Stimulated activated CD8-positive, alpha-beta memory T cell treated with anti-CD3 and anti-CD28 coated beads, Interleukin-7, amount 100 ng/mL, for 1 hour (primary cell): ENCODE measurements around the gene KRTAP2-2.
"Not testable (repeated sequence)": the region's sequence is repeated elsewhere in the genome, so short reads cannot be mapped to it uniquely, and the experiment has no call there.

Experiments used
- DNase-seq, 2 donors: peaks; one replicate each; pipeline ENCODE4 v3.0.0-alpha.2; 2020; ENCODE audit warnings: low read depth in 2 of 2

The KRTAP2-2 gene

GRCh38 chr17:41065016-41065689 lies 10.1 kb upstream of the KRTAP2-2 start:
- not testable (repeated sequence) for DNase-seq

DNA sequence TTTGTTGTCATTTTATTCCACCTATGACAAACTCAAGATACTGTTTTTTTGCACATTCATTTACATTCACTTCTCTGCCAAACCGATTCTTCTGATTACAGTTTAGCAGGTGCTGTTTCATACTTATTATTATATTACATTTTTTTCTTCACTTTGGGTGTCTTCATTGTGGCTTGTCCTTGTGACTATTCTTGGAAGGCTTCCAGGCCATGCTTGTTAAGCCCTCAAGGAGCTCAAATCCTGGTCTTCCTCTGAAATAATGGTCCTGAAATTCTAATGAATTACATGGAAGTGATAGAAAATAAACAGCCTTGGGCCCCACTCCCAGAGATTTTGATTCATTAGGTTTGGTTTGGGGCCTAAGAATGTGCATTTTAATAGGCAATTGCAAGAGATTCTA lies 9.3 kb upstream of the KRTAP2-2 start:
- DNase-seq, result no peak

GRCh38 chr17:41063449-41063848 lies 8.4 kb upstream of the KRTAP2-2 start:
- DNase-seq, result no peak

DNA sequence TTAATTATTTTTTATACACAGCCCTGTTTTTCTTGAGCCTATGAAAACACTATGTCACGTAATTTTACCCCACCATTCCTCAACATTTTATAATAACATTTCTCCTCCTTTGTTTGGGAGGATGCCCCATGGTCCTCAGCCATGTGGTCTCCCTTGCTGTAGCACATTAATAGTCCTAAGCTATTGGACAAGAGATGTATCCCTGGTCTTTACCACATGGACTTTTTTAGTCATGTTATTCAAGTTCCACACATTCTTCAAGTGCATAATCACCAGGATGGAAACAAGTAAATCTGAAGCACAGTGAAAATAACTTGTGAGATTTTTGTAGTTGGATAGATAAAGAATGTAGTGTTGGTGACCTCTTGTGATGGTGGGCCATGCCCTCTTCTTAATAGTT lies 6.9 kb upstream of the KRTAP2-2 start:
- DNase-seq, result no peak

- DNase-seq, result no peak
Measured at GRCh38 chr17:41060052-41060604, 5.1 kb upstream of the KRTAP2-2 start, which contains the start of gene KRTAP2-3. Gene KRTAP2-3, minus strand, starts transcription at chr17:41060114. Its CDS starts 64 bp downstream, at chr17:41060050.

GRCh38 chr17:41059276-41060051 lies 4.4 kb upstream of the KRTAP2-2 start:
- not testable (repeated sequence) for DNase-seq

DNA sequence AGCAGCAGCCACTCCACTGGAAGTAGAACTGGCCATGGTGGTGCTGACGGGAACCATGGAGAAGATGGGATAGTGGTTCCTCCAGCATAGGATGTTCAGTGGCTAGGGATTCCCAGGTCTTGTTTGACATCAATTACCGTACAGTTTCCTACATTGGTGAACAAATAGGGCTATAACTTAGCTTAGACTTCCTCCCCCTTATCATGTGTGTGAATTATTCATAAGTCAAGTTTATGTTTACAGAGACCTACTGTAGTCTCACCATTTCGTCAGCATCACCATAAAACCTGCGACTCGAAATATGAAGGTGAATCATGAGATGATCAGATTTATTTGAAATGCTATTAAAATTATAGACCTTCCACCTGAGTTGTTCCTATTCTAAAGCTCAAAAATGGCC lies 3.7 kb upstream of the KRTAP2-2 start:
- DNase-seq, result no peak

- no peak for DNase-seq
Measured at GRCh38 chr17:41057547-41057946, 2.5 kb upstream of the KRTAP2-2 start.

DNA sequence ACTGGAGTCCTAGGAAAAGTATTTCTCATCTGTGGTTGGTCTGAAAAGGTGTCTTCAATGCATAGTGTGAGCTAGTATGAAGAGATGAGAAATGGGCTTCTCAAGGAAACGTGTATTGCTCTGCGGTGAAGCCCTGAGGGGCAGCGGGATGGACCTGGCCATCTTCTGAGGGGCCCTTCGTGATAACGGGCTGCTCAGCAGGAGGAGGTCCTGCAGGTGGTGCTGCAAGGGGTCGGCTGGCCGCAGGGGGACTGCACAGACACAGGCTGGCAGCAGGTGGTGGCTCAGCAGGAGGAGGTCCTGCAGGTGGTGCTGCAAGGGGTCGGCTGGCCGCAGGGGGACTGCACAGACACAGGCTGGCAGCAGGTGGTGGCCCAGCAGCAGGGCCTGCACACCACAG lies 474 bp downstream of the KRTAP2-2 start:
- DNase-seq, result not testable (repeated sequence)

GRCh38 chr17:41054025-41054424 lies 1.0 kb downstream of the KRTAP2-2 start:
- DNase-seq, result no peak

- DNase-seq, result no peak
Measured at GRCh38 chr17:41052566-41052965, 2.5 kb downstream of the KRTAP2-2 start.

GRCh38 chr17:41049110-41049509 lies 5.9 kb downstream of the KRTAP2-2 start:
- no peak for DNase-seq

DNA sequence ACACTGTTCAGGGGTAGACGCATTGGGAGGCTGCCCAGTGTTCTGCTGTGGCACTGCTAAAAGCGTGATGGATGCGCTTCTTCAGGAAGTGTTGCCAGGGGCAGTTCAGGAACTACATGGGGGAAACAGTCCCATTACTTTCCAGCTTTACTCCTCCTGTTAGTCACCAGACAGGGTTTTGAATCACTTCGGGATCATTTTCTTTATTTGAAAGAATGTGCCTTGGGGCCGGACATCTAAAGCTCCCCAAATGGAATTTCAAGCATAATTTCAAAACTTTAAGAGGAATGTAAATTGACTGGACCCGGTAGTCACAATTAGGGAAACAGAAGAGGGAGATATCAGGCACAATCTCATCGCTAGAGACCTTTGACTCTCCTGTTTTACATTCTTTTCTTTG lies 6.6 kb downstream of the KRTAP2-2 start:
- DNase-seq, result no peak

- not testable (repeated sequence) for DNase-seq
Measured at GRCh38 chr17:41046735-41047465, 8.1 kb downstream of the KRTAP2-2 start, which contains the start of gene KRTAP2-1. Gene KRTAP2-1, minus strand, starts transcription at chr17:41047316. Its CDS starts 49 bp downstream, at chr17:41047267.

DNA sequence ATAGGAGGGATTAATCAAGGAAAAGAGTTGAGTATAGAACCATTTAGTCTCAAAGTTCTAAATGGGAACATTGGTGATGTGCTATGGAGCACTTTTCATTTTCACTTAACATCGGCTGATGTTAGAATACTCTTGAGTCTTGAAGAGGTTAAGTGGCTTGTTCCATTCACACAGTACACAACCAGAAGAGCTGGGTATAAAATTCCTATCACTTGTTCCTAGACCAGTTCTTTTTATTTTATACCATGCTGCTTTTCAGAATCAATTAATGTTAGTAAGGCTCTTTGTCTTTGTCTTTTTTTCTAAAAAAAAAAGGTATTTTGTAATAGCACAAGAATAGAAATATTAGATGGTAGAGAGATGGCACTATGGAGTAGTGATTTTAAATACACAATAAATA lies 12.1 kb downstream of the KRTAP2-2 start:
- no peak for DNase-seq

DNA sequence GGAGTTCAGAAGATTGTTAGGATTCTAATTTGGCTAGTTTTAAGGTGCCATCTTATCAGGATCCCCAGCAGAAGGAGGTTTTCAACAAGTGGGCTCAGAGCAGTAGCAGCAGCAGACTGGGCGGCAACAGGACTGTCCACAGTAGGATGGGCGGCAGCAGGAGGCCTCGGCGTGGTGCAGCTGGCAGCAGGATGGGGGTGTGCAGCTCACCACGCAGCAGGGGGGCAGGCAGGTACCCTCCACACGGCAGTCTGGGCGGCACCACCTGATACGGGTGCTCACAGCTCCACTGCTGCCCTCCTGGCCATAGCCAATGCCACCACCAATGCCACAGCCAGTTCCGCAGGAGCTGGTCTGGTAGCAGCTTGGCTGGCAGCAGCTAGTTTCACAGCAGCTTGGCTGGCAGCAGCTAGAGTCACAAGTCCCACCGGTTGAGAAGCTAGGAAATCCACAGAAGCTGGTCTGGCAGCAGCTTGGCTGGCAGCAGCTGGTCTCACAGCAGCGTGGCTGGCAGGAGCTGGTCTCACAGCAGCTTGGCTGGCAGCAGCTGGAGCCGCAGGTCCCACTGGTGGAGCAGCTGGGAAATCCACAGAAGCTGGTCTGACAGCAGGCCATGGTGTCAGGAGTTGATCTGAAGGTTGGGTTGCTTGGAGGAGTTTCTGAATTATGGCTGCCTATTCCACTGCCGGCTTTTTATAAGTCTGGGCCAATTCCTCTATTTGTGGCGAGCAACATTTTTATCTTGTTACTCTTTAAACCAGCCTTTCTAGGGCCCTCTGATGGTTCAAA lies 14.1 kb downstream of the KRTAP2-2 start, which contains the start of gene KRTAP1-1:
TSS of gene KRTAP1-1 (minus strand) at position 668 of the 789 bp plus-strand sequence. CDS start at position 615, 53 bp downstream.
- DNase-seq, result not testable (repeated sequence)

DNA sequence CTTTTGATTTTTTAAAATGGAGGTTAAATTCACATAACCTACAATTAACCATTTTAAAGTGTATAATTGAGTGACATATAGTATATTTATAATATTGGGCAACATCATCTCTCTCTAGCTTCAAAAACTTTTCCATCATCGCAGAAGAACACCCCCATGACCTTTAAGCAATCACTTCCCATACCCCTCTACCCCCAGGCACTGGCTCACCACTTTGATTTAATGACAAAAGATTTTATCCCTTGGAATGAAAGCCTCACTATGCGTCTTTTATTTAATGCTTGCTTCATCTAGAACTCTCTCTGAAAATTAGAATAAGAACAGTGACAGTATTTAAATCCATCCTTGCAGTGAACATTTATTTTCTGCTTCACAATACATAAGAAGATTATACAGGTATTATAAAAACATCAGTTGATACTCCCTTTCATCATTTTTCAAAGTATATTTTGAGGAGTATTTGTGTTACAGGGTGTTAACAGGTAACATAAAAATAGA lies 17.1 kb downstream of the KRTAP2-2 start:
- no peak for DNase-seq

GRCh38 chr17:41034346-41034935 lies 20.6 kb downstream of the KRTAP2-2 start, which contains the start of gene KRTAP1-3:
Gene KRTAP1-3, minus strand, starts transcription at chr17:41034874. Its CDS starts 53 bp downstream, at chr17:41034821.
- not testable (repeated sequence) for DNase-seq

DNA sequence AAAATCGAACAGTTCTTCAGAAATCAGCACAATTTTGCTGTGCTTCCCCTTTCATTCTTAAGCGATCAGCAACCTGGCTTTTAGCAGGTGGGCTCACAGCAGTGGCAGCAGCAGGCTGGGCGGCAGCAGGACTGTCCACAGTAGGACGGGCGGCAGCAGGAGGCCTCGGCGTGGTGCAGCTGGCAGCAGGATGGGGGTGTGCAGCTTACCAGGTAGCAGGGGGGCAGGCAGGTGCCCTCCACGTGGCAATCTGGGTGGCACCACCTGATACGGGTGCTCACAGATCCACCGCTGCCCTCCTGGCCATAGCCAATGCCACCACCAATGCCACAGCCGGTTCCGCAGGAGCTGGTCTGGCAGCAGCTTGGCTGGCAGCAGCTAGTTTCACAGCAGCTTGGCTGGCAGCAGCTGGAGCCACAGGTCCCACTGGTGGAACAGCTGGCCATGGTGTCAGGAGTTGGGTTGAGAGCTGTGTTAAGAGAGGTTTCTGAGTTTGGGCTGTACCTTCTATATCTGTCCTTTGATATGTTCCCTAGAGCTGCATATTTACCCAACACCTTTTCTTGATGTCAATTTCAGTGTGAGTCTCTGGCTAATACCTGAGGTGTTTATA lies 25.3 kb downstream of the KRTAP2-2 start, which contains the start of gene KRTAP1-4:
TSS of gene KRTAP1-4 (minus strand) at position 563 of the 613 bp plus-strand sequence. CDS start at position 446, 117 bp downstream.
- no peak for DNase-seq
